Gastrocnemius medialis (tissue), 4 donors: ENCODE results near the gene ACTBL2.

Experiments
- POLR2A ChIP-seq, 2 donors: fragments of 450-650 bp; IDR thresholded peaks; one replicate each; pipeline ENCODE4 v1.6.1; 2017; ENCODE audit warnings: antibody characterized with exemption in 2 of 2, mild to moderate bottlenecking in 2 of 2, moderate library complexity in 2 of 2
- TF ChIP-seq, protein P1 (sequence below), 5 experiments: fragments of 450-650 bp in 3 of 5; fragments of 200-600 bp in 2 of 5; sonication (generic) in 2 of 5; IDR thresholded peaks in 4 of 5; conservative IDR thresholded peaks in 1 of 5; 1 replicate in 4 of 5; 2 replicates in 1 of 5; pipeline ENCODE4 v1.5.1; 2016 to 2019; ENCODE audit warnings: antibody characterized with exemption in 5 of 5, mild to moderate bottlenecking in 3 of 5, moderate library complexity in 3 of 5

- TF ChIP-seq, protein P1, sequence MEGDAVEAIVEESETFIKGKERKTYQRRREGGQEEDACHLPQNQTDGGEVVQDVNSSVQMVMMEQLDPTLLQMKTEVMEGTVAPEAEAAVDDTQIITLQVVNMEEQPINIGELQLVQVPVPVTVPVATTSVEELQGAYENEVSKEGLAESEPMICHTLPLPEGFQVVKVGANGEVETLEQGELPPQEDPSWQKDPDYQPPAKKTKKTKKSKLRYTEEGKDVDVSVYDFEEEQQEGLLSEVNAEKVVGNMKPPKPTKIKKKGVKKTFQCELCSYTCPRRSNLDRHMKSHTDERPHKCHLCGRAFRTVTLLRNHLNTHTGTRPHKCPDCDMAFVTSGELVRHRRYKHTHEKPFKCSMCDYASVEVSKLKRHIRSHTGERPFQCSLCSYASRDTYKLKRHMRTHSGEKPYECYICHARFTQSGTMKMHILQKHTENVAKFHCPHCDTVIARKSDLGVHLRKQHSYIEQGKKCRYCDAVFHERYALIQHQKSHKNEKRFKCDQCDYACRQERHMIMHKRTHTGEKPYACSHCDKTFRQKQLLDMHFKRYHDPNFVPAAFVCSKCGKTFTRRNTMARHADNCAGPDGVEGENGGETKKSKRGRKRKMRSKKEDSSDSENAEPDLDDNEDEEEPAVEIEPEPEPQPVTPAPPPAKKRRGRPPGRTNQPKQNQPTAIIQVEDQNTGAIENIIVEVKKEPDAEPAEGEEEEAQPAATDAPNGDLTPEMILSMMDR (IDR thresholded peaks at IDR 0.05 in 4 of 5, conservative IDR thresholded peaks at IDR 0.05 in 1 of 5), result no peak
- no peak for TF ChIP-seq POLR2A (IDR thresholded peaks at IDR 0.05)
These were observed 29.7 kb downstream of the ACTBL2 start for GRCh38 chr5:57452885-57453284.
